Lower leg skin (tissue), 4 donors: ENCODE measurements around the gene FLNB. TPM values are rescaled to one million over a fixed set of nuclear protein-coding genes. Genes with fewer than 3 reads are reported as not detected.

ENCODE experiments used
- DNase-seq, 2 donors: peaks; one replicate each; pipeline ENCODE4 v3.0.0-alpha.2; 2019; ENCODE audit warnings: low spot score in 2 of 2
- H3K4me3 ChIP-seq: fragments of 200-600 bp; sonication (generic); 2 replicates; pipeline ENCODE4 v1.5.1; 2017; ENCODE audit warnings: mild to moderate bottlenecking, low read depth; ENCODE audit not compliant: poor library complexity, severe bottlenecking
- CTCF ChIP-seq, 3 donors: fragments of 450-650 bp; IDR thresholded peaks; one replicate each; pipeline ENCODE4 v1.5.1; 2016; ENCODE audit warnings: antibody characterized with exemption in 3 of 3, mild to moderate bottlenecking in 3 of 3, moderate library complexity in 2 of 3
- POLR2A ChIP-seq, 2 donors: fragments of 450-650 bp; IDR thresholded peaks; one replicate each; pipeline ENCODE4 v1.6.1; 2016 to 2017; ENCODE audit warnings: antibody characterized with exemption in 2 of 2, mild to moderate bottlenecking in 1 of 2, moderate library complexity in 1 of 2
- WGBS, 2 donors: methylation state at CpG; one replicate each; pipeline ENCODE4 v1.1.5; 2018; 5-methylcytosine and 5-hydroxymethylcytosine counted together
- intact Hi-C: fragments of 100-400 bp; cut with DNase I; formaldehyde crosslinking; loops from one replicate; pipeline ENCODE4 v1.15.0; 2023; ENCODE audit warnings: low total_unique reads
- total RNA-seq, 4 donors: library from RNA; depleted of rRNA; stranded (reverse); fragments of >200 nt; gene quantifications; one replicate each; pipeline ENCODE4 v1.1.0, GENCODE V29; 2016

The FLNB gene
- total RNA-seq, 4 donors from 2014 or later = 108 to 155 (median 128) TPM

DNA sequence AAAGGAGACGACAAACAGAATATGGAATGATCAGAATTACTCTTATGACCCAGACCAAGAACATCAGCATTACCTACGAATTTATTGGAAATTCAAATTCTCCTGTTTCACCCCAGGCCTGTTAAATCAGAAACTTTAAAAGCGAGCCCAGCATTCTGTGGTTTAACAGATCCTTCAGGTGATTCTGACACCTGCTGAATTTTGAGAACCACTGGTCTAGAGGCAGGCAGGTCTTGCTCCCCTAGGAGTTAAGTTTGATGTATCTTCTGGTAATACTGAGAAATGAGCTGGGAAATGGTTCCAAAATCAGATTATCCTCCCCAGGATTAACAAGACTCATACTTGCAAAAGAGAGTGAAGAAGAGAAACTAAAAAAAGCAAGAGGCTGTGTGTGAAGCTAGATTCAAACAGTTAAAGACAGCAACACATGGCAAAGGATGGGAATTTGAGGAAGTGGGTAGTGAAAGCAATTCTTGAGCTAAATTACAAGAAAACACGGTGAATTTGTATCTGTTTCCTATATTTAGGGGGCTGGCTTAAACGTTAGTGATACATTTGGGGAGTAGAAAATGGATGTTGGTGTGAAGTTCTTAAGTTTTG lies 66.0 kb downstream of the FLNB start:
- 75 to 82% methylated on average over 5 of the region's 5 CpGs for WGBS, 2 donors
- H3K4me3 ChIP-seq = no peak overlapping the region
- intact Hi-C loops = no loop called here
- no peak for DNase-seq
- no peak for TF ChIP-seq POLR2A (IDR thresholded peaks at IDR 0.05)
- no peak for TF ChIP-seq CTCF (IDR thresholded peaks at IDR 0.05)

DNA sequence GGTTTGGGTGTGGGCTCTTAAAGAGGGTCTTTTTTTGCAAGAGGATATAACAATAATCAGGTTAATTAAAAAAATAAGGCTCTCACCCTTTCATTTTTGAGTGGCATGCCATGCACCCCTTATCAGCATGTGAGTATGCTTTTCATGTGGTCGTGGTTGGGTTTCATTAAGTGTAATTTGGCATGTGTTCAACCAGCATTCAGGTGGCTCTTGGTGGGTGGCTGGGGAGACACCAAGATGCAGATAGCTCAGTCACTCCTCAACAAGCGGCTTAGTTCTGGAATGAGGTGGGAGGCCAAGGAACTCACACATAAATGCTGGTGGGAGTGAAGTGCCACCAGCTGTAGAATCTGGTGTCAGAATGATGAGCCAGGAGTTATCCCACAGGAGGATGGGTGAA lies 66.8 kb downstream of the FLNB start:
- WGBS, 2 donors = 54 to 67% methylated on average over 2 of the region's 2 CpGs

DNA sequence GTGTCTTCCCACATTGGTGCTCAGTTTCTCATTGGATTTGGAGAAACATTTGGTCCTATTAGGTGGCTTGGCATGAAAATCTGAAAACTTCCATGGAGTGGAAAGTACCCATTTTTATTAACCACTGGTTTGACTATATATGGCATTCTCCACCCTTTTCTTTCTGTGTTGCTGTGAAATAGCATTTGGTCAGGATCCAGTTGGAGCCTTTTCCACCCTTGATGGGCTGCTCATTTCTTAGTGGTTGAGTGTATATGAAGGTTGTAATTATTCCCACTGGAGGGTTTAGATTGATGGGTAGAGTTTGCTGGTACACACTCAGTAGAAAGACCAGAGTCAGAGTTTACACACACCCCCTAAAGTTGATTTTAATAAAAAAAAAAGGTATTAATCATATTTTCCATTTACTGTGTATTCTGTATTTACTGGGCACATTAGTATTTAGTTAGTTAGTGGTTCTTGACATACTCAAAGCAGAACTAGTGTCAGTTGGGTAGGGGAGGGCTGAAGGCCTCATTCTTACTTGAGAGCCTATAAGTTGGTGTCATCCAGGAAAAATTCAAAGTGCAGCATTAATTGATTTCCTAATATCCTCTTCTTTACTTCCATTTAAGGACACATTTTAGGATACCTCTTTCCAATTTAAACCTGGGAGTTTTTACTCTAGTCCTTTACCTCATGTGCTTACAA lies 69.5 kb downstream of the FLNB start:
- intact Hi-C loops = no loop called here
- DNase-seq = no peak
- TF ChIP-seq CTCF (IDR thresholded peaks at IDR 0.05) (no peak), POLR2A (IDR thresholded peaks at IDR 0.05) (no peak)
- H3K4me3 ChIP-seq = no peak overlapping the region

More for the DNA sequence above, 66.8 kb downstream of the FLNB start:
- TF ChIP-seq CTCF (IDR thresholded peaks at IDR 0.05) (no peak), POLR2A (IDR thresholded peaks at IDR 0.05) (no peak)
- no peak for DNase-seq
- H3K4me3 ChIP-seq = no peak overlapping the region
- intact Hi-C loops = no loop called here

DNA sequence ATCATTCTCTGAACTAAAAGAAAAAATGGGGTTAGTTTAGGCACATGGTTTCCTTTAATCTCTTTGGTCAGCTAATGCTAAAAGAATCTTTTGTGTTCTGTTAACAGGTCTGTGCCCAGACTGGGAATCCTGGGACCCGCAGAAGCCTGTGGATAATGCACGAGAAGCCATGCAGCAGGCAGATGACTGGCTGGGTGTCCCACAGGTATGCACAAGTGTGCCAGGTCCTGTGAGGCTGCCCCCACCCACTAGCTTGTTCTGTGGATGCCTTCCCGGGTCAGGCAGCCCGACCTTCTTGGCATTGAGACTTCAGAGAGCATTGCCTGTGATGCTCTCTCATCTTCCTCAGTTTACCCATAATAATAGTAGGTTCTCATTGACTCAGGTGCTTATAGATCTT lies 70.4 kb downstream of the FLNB start:
- TF ChIP-seq POLR2A (IDR thresholded peaks at IDR 0.05) = no peak
- no peak for TF ChIP-seq CTCF (IDR thresholded peaks at IDR 0.05)
- intact Hi-C loops = no loop called here

GRCh38 chr3:58079773-58080172 lies 71.6 kb downstream of the FLNB start:
- TF ChIP-seq CTCF (IDR thresholded peaks at IDR 0.05) (no peak), POLR2A (IDR thresholded peaks at IDR 0.05) (no peak)
- intact Hi-C loops = no loop called here
- no peak for DNase-seq
- H3K4me3 ChIP-seq = no peak overlapping the region
- 84 to 86% methylated on average over 9 of the region's 9 CpGs for whole genome bisulfite sequencing, 2 donors

More for the DNA sequence above, 70.4 kb downstream of the FLNB start:
- no peak for DNase-seq
- H3K4me3 ChIP-seq = no peak overlapping the region
- 73 to 81% methylated on average over 4 of the region's 4 CpGs for WGBS, 2 donors
